Activated T-cell treated with anti-CD3 and anti-CD28 coated beads, Interleukin-2, amount 50 U/mL, for 4 hours (primary cell): ENCODE data around the gene CCDC136. TPM values are rescaled to one million over a fixed set of nuclear protein-coding genes. Genes with fewer than 3 reads are reported as not detected.

Experiments used
- ATAC-seq, 2 donors: fragments of 200-7000 bp; cut with Tn5 transposase; one replicate each; pipeline ENCODE4 v1.10.0; 2021
- DNase-seq: peaks from one replicate; pipeline ENCODE4 v3.0.0-alpha.2; 2020
- H3K27me3 Mint-ChIP-seq: one replicate; pipeline ENCODE4 v1.8.0; 2021; ENCODE audit warnings: low read depth, mixed read lengths
- H3K36me3 Mint-ChIP-seq: one replicate; pipeline ENCODE4 v1.8.0; 2022; ENCODE audit warnings: mixed read lengths; ENCODE audit not compliant: insufficient read depth
- H3K4me1 Mint-ChIP-seq: one replicate; pipeline ENCODE4 v1.8.0; 2021; ENCODE audit warnings: low read depth, mixed read lengths
- H3K4me3 Mint-ChIP-seq: one replicate; pipeline ENCODE4 v1.8.0; 2021; ENCODE audit warnings: mild to moderate bottlenecking, moderate library complexity, mixed read lengths
- H3K9me3 Mint-ChIP-seq: one replicate; pipeline ENCODE4 v1.8.0; 2021; ENCODE audit warnings: mixed read lengths
- total RNA-seq, 3 donors: library from RNA; stranded (reverse); gene quantifications; one replicate each; pipeline ENCODE4 v1.2.1, GENCODE V29; 2021

CCDC136 gene
- total RNA-seq, 3 donors from 2014 or later, result 2.1 to 3.3 (median 3.3) TPM

GRCh38 chr7:128846781-128847444, 55.1 kb downstream of the CCDC136 start:
- no peak overlapping the region for H3K4me3 Mint-ChIP-seq
- H3K9me3 Mint-ChIP-seq, result no peaks in the 10 kb centered on the region
- ATAC-seq (no peak), DNase-seq (no peak)
- H3K4me1 Mint-ChIP-seq, result peaks cover 1% of the 10 kb centered on the region
- H3K27me3 Mint-ChIP-seq, result no peaks in the 10 kb centered on the region
- no peaks in the 10 kb centered on the region for H3K36me3 Mint-ChIP-seq

DNA sequence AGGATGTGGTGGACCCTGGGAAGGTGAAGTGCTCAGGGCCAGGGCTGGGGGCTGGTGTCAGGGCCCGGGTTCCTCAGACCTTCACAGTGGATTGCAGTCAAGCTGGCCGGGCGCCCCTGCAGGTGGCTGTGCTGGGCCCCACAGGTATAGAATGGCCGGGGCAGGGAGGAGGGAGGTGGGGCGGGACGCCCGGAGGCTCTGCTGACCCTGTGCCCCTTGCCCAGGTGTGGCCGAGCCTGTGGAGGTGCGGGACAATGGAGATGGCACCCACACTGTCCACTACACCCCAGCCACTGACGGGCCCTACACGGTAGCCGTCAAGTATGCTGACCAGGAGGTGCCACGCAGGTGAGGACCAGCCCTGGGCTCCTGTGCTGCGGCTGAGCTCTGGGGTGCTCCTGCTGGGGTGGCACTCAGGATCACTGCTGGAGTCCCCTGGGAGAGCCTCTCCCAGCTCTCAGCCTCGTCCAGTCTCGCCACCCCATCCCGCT, 56.0 kb downstream of the CCDC136 start:
- Mint-ChIP-seq H3K4me1 (no peaks in the 10 kb centered on the region), H3K36me3 (no peaks in the 10 kb centered on the region), H3K4me3 (no peak overlapping the region), H3K9me3 (no peaks in the 10 kb centered on the region), H3K27me3 (no peaks in the 10 kb centered on the region)
- DNase-seq, result no peak
- ATAC-seq, result no peak

GRCh38 chr7:128848289-128849155, 56.8 kb downstream of the CCDC136 start:
- ATAC-seq (no peak), DNase-seq (no peak)
- no peak overlapping the region for H3K4me3 Mint-ChIP-seq
- no peaks in the 10 kb centered on the region for H3K36me3 Mint-ChIP-seq
- no peaks in the 10 kb centered on the region for H3K4me1 Mint-ChIP-seq
- no peaks in the 10 kb centered on the region for H3K27me3 Mint-ChIP-seq
- no peaks in the 10 kb centered on the region for H3K9me3 Mint-ChIP-seq

- H3K9me3 Mint-ChIP-seq, result no peaks in the 10 kb centered on the region
- ATAC-seq, result no peak
- no peaks in the 10 kb centered on the region for H3K36me3 Mint-ChIP-seq
- no peaks in the 10 kb centered on the region for H3K27me3 Mint-ChIP-seq
- no peaks in the 10 kb centered on the region for H3K4me1 Mint-ChIP-seq
- H3K4me3 Mint-ChIP-seq, result no peak overlapping the region
- no peak for DNase-seq
Observed at GRCh38 chr7:128849156-128849515, 57.4 kb downstream of the CCDC136 start.

DNA sequence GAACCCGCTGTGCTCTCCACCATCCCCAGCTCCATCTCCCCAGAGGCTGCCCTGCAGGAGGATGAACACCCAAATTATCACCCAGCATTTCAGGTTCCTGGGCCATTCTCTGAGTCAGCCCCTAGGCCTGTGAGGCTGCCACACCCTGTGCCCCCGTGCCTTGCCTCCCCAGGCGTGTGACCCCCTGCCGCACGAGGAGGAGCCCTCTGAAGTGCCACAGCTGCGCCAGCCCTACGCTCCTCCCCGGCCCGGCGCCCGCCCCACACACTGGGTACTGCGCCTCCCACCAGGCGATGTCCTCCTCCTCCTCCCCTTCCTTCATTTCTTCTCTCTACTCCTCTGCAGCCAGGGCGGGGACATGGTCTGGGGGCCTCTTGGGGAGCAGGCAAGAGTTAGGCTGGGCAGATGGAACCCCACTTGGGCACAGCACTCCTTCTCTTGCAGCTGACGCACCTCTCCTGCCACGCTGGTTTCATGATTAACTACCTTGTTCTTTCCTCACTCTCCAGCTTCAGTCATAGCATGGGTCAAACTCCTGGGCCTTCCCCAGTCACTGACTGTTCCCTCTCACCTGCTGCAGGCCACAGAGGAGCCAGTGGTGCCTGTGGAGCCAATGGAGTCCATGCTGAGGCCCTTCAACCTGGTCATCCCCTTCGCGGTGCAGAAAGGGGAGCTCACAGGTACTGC, 58.2 kb downstream of the CCDC136 start:
- no peaks in the 10 kb centered on the region for H3K27me3 Mint-ChIP-seq
- DNase-seq, result no peak
- no peaks in the 10 kb centered on the region for H3K4me1 Mint-ChIP-seq
- no peak for ATAC-seq
- no peak overlapping the region for H3K4me3 Mint-ChIP-seq
- no peaks in the 10 kb centered on the region for H3K36me3 Mint-ChIP-seq
- no peaks in the 10 kb centered on the region for H3K9me3 Mint-ChIP-seq

- no peaks in the 10 kb centered on the region for H3K9me3 Mint-ChIP-seq
- no peaks in the 10 kb centered on the region for H3K27me3 Mint-ChIP-seq
- no peak overlapping the region for H3K4me3 Mint-ChIP-seq
- ATAC-seq (no peak), DNase-seq (no peak)
- H3K36me3 Mint-ChIP-seq, result no peaks in the 10 kb centered on the region
- H3K4me1 Mint-ChIP-seq, result no peaks in the 10 kb centered on the region
Observed at GRCh38 chr7:128852537-128853254, 60.9 kb downstream of the CCDC136 start.

DNA sequence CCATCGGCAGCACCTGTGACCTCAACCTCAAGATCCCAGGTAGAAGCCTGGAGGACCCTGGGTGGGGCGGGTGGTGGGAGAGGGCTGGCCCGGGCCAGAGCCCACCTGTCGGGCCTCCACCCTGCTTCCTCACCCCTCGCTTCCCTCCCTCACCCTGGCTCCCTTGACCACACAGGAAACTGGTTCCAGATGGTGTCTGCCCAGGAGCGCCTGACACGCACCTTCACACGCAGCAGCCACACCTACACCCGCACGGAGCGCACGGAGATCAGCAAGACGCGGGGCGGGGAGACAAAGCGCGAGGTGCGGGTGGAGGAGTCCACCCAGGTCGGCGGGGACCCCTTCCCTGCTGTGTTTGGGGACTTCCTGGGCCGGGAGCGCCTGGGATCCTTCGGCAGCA, 62.0 kb downstream of the CCDC136 start:
- DNase-seq (no peak), ATAC-seq (no peak)
- no peak overlapping the region for H3K4me3 Mint-ChIP-seq

DNA sequence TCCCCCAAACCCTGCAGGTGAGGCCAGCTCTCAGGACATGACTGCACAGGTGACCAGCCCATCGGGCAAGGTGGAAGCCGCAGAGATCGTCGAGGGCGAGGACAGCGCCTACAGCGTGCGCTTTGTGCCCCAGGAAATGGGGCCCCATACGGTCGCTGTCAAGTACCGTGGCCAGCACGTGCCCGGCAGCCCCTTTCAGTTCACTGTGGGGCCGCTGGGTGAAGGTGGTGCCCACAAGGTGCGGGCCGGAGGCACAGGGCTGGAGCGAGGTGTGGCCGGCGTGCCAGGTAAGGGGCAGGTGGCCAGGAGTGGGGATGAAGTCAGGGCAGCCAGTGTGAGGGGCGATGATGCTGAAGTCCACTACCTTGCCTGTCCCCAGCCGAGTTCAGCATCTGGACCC, 62.6 kb downstream of the CCDC136 start:
- DNase-seq (no peak), ATAC-seq (no peak)
- no peaks in the 10 kb centered on the region for H3K4me1 Mint-ChIP-seq
- H3K36me3 Mint-ChIP-seq, result no peaks in the 10 kb centered on the region
- H3K27me3 Mint-ChIP-seq, result no peaks in the 10 kb centered on the region
- H3K4me3 Mint-ChIP-seq, result no peak overlapping the region
- H3K9me3 Mint-ChIP-seq, result no peaks in the 10 kb centered on the region

More for the DNA sequence above, 62.0 kb downstream of the CCDC136 start:
- H3K36me3 Mint-ChIP-seq, result no peaks in the 10 kb centered on the region
- no peaks in the 10 kb centered on the region for H3K27me3 Mint-ChIP-seq
- H3K4me1 Mint-ChIP-seq, result no peaks in the 10 kb centered on the region
- no peaks in the 10 kb centered on the region for H3K9me3 Mint-ChIP-seq

DNA sequence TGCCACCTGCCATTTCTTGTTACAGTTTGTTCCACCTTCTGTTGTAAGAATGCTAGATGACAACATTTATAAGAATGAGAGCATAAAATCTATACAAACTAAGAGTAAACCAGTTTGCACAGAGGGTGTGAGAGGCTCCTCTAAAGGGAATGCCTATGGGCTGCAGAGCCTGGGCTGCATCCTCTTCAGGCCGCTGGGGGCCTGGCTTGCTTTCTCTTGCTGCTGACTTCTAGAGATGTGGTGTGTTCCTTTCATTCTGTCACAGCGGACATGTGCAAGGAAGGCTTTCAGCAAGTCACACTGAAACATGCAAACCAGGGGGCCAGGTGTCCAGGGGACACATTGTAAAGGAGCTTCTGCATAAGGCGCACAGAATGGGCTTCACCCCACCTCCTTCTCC, 63.8 kb downstream of the CCDC136 start:
- Mint-ChIP-seq H3K36me3 (no peaks in the 10 kb centered on the region), H3K4me3 (no peak overlapping the region), H3K9me3 (no peaks in the 10 kb centered on the region), H3K4me1 (no peaks in the 10 kb centered on the region), H3K27me3 (no peaks in the 10 kb centered on the region)
- DNase-seq (no peak), ATAC-seq (no peak)

DNA sequence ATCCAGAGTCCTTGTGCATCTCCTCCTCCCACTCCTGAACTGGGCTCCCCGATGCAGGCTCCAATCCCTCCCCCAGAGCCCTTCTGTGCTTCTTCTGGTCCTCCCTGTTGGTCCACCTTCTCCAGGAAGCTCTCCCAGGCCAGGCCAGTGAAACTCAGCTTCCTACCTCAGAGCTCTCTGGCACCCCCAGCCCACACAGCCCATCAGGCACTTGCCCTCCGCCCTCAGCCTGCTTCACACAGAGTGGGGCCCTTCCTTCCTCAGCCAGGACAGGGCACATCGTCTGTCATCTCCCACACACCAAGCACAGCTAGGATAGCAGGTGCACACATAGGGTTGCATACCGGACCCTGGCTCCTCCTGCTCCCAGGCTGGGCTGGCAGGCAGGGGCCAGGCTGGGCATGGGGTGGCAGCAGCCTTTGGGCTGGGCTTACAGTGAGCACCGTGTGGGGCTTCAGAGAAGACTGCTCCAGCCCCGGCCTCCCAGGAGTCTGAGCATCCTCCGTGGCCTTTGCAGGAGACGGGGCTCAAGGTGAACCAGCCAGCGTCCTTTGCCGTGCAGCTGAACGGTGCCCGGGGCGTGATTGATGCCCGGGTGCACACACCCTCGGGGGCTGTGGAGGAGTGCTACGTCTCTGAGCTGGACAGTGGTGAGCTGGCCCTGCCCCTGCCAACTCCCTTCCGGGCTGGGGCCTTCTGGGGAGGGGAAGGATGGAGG, 64.4 kb downstream of the CCDC136 start:
- DNase-seq (no peak), ATAC-seq (no peak)
- Mint-ChIP-seq H3K9me3 (no peaks in the 10 kb centered on the region), H3K4me1 (no peaks in the 10 kb centered on the region), H3K36me3 (no peaks in the 10 kb centered on the region), H3K27me3 (no peaks in the 10 kb centered on the region), H3K4me3 (no peak overlapping the region)

GRCh38 chr7:128858380-128859231, 66.8 kb downstream of the CCDC136 start:
- ATAC-seq (no peak), DNase-seq (no peak)
- Mint-ChIP-seq H3K4me3 (no peak overlapping the region), H3K9me3 (no peaks in the 10 kb centered on the region), H3K4me1 (peaks cover 7% of the 10 kb centered on the region), H3K27me3 (no peaks in the 10 kb centered on the region), H3K36me3 (no peaks in the 10 kb centered on the region)

DNA sequence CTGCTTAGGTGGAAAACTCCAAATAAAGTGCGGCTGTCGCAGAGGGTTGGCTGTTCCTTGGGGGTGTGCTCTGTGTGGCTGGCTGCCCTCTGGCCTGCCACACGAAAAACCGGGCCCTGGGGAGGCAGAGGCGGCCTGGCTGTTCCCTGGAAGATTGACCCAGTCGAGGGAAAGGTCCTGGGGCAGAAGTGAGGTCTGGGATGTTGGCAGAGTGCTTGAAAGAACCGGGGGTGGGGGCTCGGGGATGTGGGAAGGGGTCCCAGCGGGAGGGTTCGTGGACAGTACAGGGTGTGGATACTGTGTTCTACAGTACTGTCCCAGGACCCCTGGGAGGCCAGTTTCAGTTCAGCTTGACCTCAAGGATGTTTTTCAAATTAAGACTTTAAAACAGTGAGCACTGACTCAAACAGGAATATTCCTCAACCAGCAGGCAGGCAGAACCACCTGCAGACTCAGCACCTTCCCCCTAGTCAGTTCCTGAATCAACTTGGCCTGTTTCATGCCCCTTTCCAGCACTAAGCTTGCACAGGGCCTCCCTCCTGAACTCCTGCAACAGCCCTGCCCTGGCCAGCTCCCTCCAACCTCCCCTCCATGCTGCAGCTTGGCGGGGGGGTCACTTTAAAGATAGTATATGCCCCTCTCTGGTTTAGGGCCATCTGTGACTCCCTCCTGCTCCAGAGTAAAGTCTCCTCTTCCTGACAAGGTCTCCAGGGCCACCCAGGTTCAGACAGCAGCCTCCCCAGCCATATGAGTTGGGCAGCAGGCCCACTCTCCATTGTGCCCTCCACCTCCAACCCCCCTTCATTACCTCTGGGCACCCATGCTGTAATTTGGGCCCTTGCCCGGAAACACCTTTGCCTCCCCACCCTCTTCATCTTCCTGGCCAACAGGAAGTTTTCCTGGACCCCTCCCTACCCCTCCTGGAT, 67.7 kb downstream of the CCDC136 start:
- Mint-ChIP-seq H3K4me1 (peaks cover 11% of the 10 kb centered on the region), H3K4me3 (no peak overlapping the region), H3K9me3 (no peaks in the 10 kb centered on the region), H3K27me3 (no peaks in the 10 kb centered on the region), H3K36me3 (no peaks in the 10 kb centered on the region)
- ATAC-seq (no peak), DNase-seq (no peak)
